Islet precursor cell (in vitro differentiated cells): ENCODE results near the gene GBX1.
A peak's percentile ranks its signal among the peaks of the same experiment; 100 is the strongest.

Source experiments
- DNase-seq: peaks from one replicate; pipeline ENCODE4 v3.0.0-alpha.2; 2018

Gene GBX1

DNA sequence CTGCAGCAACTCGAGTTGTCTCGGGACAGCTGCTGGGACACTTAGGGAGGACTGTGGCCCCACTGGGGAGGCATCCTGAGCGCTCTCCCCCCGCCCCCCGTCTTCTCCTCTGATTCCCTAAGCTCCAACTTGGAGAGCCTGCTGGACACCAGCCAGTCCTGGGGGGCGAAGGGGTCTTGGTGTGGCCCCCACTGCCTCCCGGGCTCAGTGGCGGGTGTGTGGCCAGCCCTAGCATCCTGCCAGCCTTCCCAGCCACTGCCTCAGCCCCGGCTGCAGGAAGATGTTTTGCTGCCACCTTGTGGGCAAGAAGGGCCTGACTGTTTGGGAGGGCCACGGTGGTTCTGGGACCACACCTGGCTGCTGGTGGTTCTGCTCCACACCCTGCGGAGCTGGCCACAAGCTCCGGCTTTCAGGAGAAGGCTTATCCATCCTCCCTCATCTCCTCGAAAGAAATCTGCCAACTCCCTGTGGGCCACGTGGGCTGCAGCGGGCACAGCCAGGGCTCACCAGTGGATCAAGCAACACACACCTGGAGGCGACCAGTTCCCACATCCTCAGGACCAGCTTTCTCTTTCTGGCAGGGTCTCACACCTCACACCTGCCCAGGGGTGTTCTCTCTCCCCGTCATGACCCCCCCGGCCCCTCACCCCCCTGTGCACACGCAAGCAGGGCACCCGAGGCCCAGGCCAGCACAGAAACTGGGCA lies 56.4 kb downstream of the GBX1 start:
- peak; percentile 88 for DNase-seq

DNA sequence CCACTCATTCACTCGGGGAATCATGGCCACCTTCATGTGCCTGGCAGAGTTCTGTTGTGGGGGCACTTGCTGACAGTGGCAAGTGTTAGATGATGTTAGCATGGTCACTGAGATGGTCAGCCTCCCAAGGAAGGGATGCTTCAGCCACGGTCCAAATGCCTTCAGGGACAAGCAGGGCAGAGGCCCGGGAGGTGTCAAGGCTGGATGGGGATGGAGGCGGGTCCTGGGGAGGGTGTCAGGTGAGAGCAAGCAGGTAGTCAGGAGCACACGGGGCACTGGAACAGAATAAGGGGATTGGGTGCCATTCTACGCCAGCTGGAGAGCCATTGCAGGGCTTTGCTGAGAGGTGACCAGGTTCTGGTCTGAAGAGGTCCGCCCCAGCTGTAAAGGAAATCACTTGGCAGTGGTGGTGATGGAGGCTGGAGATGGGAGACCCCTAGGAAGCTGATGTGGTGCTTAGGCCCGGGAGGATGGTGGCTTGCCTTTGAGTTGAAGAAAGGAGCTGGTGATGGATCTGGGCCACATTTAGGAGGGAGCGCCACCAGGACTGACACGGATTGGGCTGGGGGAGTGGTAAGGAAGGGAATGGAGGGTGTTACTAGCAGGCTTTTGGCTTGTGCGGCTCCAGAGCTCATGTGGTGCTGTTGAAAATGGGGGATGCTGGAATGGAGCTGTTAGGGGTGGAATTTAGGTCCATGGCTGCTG lies 57.1 kb downstream of the GBX1 start:
- DNase-seq: no peak

DNA sequence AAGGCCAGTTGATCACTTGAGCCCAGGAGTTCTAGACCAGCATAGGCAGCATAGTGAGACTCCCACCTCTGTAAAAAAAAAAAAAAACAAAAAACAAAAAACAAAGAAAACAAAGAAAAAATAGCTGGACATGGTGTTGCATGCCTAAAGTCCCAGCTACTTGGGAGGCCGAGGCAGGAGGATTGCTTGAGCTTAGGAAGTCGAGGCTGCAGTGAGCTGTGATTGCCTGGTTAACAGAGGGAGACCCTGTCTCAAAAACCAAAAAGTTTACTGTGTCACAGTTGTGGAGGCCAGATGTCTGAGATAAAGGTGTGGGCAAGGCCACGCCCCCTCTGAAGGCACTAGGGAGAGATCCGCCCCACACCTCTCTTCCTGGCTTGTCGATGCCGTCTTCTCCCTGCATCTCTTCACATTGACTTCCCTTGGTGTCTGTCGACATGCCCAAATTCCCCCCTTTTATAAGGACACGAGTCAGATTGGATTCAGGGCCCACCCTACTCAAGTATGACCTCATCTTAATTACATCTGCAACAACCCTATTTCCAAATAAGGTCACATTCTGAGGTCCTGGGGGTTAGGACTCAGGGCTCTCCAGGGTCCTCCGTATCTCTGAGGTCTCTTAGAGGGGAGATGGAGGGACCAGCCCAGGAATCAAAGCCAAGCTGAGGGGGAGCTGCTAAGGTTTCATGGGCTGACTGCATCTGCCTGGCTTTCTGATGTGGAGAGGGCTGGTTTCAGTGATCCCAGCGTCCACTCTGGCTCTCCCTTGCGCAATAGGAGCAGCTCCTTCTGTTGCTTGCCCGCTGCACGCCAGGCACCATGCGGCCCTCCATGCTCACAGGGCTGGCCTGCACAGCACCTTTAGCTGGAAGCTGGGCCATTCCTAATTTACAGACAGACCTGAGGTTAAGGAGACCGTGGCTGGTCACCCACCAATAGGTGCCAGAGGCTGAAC lies 58.1 kb downstream of the GBX1 start:
- DNase-seq: no peak

DNA sequence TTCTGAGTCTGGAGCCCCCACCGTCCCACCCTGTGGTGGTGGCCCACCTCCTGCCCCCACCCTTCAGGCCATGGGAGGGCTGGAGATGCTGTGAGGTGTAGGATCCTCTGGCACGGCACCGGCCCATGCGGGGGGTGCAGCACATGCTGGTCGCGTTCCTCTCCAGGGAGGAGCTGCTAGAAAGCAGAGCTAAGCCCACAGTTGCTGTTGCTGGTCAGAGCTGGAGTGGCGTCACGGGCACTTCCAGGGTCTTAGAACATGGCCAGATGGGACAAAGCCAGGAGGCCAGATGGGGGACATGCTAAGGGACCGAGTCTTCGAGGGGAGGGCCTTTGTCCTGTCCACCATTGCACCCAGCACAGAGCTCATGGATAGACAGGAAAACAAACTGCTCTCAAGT lies 59.6 kb downstream of the GBX1 start:
- DNase-seq: no peak

DNA sequence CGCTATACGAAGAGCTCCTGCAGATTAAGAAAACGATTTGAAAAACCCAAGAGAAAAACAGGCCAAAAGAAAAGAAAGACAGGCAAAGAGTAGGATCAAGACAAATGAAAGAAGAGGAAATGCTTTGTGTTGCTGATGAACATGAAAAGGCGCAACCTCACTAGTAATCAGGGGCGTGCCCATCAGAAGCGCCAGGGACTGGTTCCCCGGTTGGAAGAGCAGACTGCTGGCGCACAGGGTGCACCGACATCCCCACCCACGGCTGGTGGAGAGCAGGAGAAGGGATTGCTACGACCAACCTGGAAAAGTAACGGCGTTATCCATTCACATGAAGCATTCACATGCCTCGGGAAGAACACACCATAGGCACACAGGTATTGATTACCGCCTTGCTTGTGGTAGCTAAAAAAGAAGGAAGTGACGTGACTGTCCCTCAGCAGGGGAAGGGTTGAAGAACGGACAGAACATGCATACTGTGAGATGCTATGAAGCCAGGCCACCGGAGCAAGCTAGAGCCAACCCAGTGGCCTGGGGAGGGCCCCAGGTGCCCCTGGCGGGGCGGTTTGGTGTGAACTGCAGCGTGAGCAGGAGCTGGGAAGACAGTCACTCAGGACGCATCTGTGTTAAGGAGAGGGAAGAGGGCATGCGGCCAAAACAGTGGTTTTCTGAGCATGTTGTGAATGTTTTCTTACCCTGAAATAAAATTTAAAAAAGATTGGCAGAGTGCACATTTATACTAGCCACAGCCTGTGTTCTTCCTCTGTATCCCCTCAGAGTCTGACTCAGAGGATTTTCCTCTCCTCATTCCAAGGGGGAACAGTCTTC lies 62.9 kb downstream of the GBX1 start:
- no peak for DNase-seq

DNA sequence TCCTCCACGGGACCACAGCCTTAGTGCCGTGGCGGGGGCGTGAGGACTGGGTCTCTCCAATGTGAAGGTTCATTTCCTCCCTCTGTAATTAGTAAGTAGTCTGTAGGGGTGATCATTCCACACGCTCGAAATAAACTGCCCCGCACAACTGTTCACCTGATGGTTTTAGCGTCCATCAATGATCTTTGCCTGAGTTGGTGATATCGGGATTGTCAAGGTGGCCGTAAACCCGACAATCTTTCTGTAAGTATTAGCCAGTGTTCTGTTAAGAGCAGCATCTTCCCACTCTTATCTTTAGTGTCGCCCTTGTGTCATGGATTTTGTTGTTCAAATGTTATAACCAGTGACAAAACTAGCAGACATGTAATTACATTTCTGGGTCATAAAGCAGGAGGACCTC lies 63.5 kb downstream of the GBX1 start:
- DNase-seq: no peak

DNA sequence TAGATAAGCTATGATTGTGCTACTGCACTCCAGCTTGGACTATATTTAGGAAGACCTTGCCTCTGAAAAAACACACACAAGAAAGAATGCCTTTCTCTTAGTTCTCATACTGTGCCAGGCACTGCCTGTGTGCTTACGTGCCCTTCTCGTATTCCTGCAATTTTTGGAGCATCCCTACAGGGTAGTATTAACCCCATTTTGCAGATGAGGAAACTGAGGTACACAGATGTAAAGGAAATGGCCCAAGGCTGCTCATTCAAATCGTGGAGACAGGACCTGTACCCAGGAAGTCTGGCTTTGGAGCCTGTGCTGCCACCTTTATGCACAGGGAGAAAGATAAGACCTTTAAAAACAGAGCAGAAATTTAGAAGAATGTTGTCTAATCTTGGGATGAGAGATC lies 64.5 kb downstream of the GBX1 start:
- no peak for DNase-seq

DNA sequence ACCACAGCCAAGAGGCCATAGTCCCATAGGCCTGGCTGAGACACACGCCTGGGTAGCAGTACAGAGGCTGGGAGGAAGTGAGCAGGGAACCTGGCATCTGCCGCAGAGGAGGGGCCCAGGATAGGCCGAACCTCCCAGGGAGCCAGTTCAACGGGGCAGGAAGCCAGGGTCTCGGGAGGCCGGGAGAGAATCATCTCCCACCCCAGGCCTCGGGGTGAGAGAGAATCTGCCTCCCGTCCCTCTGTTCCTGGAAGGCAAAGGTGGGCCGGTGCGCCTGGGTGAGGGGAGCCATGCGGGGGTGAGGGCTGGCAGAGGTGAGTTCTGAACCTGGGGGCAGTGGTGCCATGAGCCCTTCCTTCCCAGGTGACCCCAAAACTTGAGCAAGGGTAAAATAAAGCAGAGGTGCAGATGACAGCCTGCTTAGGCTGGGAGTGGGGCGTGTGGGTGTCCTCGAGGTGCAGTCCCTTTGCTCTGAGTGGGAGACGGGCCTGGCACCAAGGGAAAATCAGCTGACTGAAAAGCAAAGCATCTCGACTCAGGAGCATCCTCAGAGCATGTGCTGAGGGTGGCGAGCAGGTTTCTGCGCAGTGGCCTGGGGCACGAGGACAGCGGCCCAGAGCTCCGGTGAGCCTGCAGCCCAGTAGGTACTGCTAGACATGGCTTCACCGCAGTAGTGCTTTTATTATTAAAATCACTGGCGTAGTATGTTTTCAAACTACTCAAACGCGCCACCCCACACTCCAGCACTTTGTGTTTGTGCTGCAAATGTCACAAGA lies 65.7 kb downstream of the GBX1 start:
- no peak for DNase-seq

DNA sequence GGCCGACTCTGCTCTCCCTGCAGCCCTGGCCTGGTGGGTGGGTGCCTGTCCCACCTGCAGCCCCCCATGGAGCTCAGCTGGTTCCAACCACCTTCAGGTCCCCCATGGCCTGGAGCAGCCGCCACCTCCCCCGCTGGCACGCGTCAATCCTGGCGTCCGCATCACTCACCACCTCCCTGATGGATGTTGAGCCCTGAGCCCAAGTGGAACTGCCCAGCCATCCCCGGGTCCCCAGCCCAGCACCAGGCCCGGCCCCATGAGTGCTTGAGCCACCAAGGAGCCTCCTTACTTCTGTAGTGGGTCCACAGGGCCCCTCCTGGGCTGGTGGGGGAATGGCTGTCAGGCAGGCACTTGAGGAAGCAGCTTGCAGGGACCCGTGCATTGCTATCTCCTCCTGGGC lies 66.6 kb downstream of the GBX1 start:
- DNase-seq: no peak

DNA sequence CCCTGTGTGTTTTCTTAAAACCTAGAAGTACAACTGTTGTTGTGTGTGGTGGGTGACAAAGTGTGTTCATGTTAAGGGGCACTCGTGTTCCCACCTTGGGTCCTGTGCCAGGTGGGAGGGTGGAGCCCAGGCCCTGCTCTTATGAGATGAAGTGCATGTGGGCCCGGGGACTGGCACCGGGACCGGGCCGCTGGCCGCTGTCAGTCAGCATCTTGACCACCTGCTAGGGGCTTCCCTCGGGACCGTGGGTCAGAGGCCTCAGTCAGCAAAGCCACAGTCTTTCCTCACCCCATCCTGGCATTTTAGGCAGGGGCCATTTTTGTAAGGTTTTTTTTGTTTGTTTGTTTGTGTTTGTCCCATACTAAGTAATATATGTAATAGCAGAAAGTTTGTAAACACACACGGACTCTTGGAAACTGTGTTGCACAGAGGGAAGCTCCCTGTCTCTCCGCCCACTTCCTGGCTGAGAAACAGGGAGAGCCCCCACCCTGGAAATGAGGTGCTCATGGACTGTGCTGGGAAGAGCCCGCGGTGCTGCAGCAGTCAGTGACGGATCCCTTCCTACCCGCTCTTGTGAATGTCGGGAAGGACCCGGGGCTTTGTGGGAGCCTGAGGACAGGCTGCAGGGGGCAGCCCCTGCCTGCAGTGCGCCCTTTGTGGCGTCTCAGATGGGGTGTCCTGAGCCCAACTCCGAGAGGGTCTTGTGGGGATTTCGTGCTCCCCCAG lies 67.8 kb downstream of the GBX1 start:
- DNase-seq: no peak
